Measurements from ENCODE around the gene MCF2.

Gene MCF2

GRCh38 chrX:139640259-139640658 lies 67.7 kb downstream of the MCF2 start:
- no peak for TF ChIP-seq CTCF (conservative IDR thresholded peaks at IDR 0.05; ENCODE audit: low read depth, low read length)
- H3K4me3 ChIP-seq (ENCODE audit: low read length) = no peak overlapping the region
- no peak for DNase-seq (ENCODE audit: low read depth)

- H3K4me3 ChIP-seq (ENCODE audit: low read length) = no peak overlapping the region
- TF ChIP-seq CTCF (conservative IDR thresholded peaks at IDR 0.05; ENCODE audit: low read depth, low read length) = no peak
- peak; percentile 21 for DNase-seq (ENCODE audit: low read depth)
Observed at GRCh38 chrX:139639253-139639652, 68.7 kb downstream of the MCF2 start.

GRCh38 chrX:139600105-139600504 lies 107.9 kb downstream of the MCF2 start:
- DNase-seq (ENCODE audit: low read depth) = no peak
- H3K4me3 ChIP-seq (ENCODE audit: low read length) = no peak overlapping the region
- TF ChIP-seq CTCF (conservative IDR thresholded peaks at IDR 0.05; ENCODE audit: low read depth, low read length) = no peak

- DNase-seq (ENCODE audit: low read depth) = no peak
- no peak overlapping the region for H3K4me3 ChIP-seq (ENCODE audit: low read length)
- TF ChIP-seq CTCF (conservative IDR thresholded peaks at IDR 0.05; ENCODE audit: low read depth, low read length) = no peak
Observed at GRCh38 chrX:139596068-139596467, 111.9 kb downstream of the MCF2 start.

GRCh38 chrX:139585613-139586012 lies 122.4 kb downstream of the MCF2 start:
- no peak overlapping the region for H3K4me3 ChIP-seq (ENCODE audit: low read length)
- no peak for TF ChIP-seq CTCF (conservative IDR thresholded peaks at IDR 0.05; ENCODE audit: low read depth, low read length)
- no peak for DNase-seq (ENCODE audit: low read depth)

GRCh38 chrX:139581068-139581467 lies 126.9 kb downstream of the MCF2 start:
- H3K4me3 ChIP-seq (ENCODE audit: low read length) = no peak overlapping the region
- no peak for DNase-seq (ENCODE audit: low read depth)
- no peak for TF ChIP-seq CTCF (conservative IDR thresholded peaks at IDR 0.05; ENCODE audit: low read depth, low read length)

GRCh38 chrX:139566981-139567380 lies 141.0 kb downstream of the MCF2 start:
- no peak overlapping the region for H3K4me3 ChIP-seq (ENCODE audit: low read length)
- TF ChIP-seq CTCF (conservative IDR thresholded peaks at IDR 0.05; ENCODE audit: low read depth, low read length) = no peak
- DNase-seq (ENCODE audit: low read depth) = no peak

Measured in retinal pigment epithelial cell (primary cell).